Measurements from ENCODE around the gene PPY.
"Not testable (repeated sequence)": the region's sequence is repeated elsewhere in the genome, so short reads cannot be mapped to it uniquely, and the experiment has no call there.

The PPY gene

DNA sequence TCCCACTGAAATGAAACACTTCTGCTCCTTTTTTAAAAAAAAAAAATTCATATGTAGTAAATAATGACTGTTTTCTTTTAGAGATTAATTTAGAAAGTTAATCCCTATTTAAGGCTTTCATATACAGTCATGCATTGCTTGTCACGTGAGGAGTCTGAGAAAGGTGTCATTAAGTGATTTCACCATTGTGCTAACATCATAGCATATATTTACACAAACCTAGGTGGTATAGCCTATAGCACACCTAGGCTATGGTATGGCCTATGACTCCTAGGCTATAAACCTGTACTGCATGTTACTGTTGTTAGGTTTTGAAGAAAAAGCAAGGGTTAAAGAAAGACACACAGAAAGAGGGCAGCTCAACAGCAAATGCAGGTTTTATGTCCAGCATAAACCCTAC, 13.7 kb downstream of the PPY start:
- FAIRE-seq = no peak

DNA sequence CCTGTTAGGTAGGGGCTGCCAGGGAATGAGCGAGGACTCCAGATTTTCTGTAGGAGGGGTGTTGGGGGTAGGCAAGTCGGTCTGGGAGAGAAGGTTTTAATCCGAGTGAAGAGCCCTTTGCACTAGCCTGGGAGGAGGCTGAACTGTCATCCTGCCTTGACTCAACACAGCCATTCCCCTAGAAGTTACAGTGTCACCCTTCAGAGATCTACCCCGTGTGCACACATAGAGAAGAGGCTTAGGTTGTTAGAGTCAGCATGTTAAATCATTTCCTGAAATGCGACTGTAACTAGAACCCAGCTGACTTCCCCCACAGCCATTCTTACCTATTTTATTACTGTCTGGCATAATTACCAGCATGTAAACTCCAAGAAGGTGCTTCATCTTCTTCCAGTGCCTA, 14.3 kb downstream of the PPY start:
- not testable (repeated sequence) for FAIRE-seq

DNA sequence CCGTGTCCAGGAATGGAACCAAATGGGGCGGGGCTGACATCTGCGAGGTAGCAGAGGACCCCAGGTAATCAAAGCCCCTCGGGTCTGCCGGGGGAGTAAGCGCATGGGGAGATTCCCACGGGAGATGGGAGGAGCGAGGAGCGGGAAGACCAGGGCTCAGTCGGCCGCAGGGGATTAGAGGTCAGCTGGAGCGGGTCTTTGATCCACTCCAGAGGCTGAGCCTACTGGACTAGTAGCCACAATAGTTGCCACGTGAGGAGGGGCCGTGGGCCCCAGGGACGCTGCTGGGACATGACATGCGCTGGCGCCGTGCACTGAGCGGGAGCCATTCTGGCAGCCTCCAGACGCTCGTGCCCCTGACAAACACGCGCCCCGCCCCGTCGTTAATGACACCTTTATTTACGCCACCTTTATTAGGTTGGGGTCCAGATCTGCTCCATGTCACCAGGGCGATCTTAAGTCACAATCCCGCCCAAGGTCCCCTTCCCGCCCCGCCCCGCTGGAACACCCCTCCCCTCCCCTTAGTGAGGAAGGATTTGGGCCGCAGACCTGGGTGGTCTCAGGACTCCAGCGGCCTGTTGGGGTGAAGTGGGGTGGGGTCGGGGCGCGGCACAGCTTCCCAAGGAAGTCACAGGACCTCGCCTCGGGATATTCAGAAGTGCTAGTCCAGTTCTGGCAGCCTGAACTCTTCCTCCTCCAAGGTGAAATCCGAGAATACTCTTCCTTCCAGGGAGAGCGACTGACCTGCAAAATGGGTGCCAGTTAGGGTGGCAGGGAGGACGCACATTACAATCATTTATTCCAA, 15.0 kb downstream of the PPY start:
- FAIRE-seq = no peak

DNA sequence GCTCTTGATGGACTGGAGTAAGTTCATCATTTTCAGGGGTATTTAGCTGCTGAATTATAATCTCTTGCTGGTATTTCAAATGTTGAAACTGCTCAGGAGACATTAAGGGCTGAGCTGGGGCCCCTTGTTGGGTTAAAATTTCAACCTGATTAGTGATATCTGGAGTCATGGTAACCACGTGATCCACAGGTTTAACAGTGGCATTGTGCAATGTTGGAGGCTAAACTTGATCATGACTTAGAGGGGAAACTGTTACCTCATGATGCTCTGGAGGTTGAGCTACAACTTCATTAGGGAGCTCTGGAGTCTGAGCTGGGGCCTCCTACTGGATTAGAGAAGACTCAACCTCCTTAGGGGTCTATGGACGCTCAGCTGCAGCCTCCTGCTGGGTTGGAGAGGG, 17.7 kb downstream of the PPY start:
- FAIRE-seq = no peak

DNA sequence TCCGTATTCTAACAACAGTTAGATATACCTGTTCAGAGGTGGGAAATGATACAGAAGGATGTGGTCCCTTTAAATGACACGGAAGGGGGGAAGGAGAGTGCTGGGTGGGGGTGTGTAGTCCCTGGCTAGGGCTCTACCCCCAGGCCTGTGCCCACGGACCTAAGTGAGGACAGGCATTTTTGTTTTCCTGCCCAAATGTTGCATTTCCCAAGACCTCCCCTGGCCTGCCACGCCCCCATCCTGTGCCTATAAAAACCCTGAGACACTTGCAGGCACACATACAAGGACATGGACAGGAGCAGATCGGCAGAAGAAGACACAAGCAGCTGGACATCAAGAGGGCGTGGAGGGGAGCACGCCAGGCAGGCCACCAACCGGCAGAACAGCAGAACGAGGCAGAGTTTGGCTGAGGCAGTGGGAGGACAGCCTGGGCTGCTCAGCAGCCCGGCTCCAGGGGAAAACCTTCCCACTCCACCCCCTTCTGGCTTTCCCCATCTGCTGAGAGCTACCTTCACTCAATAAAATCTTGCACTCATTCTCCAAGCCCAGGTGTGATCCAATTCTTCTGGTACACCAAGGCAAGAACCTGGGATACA, 21.7 kb downstream of the PPY start:
- no peak for FAIRE-seq

DNA sequence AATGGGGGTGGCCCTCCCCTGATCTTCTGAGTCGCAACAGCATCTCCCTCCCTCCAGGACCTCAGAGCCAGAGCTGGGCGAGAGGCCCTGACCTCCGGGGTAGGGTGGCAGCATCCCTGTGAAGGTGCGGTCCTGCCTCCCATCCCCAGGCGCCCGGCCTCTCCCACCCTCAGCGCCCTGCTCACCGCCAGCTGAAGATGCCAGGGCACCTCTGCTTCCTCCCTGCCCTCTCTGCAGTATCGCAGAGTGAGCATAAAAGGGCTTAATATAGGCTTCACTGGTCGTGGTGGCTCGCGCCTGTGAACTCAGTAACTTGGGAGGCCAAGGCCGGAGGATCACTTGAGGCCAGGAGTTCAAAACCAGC, 24.3 kb downstream of the PPY start:
- no peak for FAIRE-seq

DNA sequence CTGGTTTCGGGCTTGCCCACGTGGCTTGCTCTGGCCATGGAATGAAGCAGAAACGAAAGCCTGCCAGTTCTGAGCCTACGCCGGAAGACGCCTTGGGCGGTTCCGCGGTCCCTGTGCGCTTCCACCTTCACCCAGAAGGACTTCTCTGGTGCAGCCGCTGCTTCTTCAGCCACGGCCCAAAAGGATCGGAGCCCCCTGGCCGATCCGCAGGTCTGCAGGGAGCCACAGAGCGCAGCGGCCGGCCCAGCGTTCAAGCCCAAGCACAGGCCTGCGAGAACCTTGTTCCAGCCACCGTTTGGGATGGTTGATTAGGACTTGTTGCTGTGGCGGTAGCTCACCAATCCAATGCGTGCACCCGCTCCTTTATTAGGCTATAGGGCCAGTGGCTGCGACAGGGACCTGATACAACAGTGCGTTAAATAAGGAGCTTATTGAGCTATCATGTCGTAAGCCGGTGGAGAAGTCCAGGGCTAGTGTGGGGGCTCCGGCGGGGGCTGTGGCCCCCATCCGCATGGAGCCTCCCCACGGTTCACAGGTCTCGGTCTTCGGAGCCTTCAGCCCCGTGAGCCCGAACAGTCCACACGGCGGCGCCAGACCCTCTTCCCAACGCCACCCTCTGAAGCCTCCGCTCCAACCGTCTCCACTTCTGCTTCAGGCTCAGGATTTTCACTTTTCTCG, 24.8 kb downstream of the PPY start:
- no peak for FAIRE-seq

DNA sequence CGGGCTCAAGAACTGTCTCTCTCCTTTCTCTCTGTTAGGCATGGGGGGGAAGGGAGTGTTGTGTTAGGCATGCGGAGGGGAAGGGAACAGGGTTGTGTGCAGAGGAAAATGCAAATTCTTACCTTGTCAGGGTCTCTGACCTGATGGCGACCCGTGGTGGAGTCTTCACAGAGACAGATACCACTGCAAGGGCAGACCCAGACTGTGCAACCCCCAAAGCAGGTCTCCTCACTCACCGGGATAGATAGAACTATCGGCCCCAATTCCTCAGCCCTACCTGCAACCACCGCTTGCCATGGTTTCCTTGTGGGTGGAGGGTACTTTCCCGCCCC, 25.3 kb downstream of the PPY start:
- FAIRE-seq = no peak

DNA sequence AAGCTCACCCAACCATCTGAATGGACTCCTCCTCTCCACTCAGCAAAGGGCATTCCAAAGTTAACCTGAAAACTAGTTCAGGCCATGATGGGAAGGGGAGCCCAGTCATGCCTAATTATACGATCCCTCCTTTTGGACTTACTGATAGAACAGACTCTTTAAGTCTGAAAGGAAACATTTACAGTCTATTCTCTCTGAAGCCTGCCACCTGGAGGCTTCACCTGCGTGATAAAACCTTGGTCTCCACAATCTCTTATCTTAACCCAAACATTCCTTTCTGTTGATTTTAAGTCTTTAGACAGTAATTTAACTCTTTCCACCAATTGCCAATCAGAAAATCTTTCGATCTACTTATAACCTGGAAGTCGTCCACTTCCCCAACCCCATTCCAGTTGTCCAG, 25.9 kb downstream of the PPY start:
- FAIRE-seq = no peak

DNA sequence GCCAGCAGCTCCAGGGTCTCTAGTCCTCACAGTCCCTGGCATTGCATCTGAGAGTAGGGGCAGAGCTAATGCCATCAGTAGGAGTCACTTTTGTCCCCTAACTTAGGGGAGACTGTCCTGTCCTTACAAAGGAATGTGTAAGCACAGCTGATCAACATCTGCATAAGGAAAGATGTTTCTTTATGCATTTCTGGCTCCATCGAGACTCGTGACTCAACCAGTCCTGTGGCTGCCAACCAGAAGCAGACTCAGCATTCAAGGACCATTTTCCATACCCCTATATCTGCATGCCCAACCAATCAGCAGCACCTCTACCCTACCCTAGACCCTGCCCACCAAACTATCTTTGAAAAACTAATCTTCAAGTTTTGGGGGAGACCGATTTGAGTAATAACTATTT, 26.7 kb downstream of the PPY start:
- no peak for FAIRE-seq

DNA sequence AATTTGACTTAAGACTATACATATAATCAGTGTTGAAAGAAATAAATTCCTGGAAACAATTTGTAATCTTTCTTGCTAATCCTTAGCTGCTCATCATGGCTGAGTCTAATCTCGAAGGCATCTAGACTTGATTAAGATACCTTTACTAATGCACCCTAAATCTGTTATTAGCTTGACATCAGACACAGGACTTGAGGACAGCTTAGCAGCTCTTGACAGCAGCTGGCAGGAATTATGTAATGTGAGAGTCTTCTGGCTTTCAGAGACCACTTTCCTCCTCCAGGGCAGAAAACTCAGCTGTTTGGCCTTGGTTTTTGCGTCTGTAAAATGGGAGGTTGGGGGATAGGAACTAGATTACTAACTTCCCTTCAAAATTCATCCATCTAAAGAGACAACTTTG, 27.8 kb downstream of the PPY start:
- no peak for FAIRE-seq

DNA sequence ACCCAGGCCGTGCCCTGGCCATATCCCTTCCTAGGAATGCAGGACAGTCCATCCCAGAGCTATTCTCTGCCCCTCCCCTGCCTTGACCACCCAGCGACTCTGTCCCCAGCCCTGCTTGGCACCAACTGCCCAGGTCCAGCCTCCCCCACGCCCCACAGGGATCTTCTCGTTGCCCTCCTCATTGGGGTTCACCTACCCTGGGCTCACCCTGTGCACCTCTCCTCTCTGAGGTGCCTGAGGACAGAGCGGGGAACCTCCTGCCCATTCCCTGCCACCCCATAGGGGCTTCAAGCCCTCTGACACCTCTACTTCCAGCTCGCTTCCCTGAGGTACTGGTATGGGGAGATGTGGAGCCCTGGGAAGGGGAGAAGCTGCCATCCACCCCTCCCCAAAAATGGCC, 28.7 kb downstream of the PPY start:
- FAIRE-seq = no peak

DNA sequence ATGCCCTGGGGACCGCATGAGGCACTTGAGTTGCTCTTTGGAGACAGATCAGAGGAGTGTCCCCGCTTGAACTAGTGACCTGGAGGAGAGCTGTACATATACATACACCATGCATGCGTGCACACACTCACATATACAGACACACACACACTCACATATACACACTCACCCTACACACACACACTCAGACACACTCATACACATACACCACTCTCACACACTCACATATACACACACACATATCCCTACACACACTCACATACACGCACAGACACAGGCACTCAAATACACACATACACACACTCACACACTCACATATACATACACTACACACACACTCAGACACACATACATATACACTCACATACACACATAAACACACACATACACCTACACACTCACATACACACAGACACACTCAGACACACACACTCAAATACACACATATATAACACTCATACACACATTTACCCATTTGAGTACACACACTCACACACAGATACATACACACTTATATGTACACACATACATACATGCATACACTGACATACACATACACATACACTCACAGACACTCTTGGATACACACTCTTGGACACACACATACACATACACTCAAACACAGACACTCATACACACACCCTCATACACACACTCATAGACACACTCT, 29.5 kb downstream of the PPY start:
- no peak for FAIRE-seq

DNA sequence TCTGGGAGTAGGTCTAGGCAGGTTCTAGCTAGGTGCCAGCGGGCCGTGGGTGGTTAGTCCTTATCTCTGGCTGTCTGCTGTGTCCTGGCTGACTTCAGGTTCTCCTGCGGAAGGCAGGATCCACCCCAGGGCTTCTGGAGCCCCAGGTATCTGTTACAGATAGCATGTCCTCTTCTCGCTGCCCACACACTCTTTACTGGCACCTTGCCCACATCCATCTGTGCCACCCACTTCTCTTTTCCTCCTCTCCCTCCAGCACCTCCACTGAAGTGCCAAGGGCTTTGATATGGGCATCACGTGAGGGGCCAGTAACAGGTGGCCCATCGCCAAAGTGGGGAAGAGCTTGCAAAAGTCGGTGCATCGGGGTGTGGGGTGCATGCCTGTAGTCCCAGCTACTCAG, 30.4 kb downstream of the PPY start:
- FAIRE-seq = no peak

DNA sequence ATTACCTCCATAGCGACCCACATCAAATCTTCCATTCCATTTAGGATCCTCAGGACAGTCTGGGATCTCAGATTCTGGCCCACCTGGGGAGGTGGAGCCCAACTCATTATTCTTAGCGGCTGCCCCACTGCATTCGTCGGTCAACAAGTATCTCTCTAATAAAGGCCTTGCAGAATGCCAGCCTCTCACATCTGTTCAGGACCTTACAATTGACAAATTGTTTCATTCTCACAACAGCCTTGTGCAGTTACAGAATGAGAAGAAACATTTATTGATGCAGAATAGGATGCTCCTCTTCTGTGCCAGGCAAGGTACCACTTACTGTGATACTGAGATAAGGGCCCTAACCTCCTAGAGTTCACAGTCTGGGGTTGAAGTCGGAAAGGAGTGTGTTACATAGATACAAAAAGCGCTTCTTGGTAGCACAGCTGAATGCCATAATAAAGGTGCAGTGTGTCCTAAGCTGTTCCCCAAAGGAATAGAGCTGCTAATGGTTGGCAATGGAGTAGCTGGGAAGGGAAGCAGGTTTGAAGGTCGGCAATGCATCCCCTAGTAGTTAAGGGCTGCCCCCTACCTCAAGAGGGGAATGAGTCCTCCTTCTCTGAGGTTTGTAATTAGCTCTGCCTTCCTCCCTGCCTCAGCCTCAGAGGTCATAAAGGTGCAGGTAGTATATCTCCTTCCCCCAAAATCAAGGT, 32.6 kb downstream of the PPY start:
- FAIRE-seq = no peak

DNA sequence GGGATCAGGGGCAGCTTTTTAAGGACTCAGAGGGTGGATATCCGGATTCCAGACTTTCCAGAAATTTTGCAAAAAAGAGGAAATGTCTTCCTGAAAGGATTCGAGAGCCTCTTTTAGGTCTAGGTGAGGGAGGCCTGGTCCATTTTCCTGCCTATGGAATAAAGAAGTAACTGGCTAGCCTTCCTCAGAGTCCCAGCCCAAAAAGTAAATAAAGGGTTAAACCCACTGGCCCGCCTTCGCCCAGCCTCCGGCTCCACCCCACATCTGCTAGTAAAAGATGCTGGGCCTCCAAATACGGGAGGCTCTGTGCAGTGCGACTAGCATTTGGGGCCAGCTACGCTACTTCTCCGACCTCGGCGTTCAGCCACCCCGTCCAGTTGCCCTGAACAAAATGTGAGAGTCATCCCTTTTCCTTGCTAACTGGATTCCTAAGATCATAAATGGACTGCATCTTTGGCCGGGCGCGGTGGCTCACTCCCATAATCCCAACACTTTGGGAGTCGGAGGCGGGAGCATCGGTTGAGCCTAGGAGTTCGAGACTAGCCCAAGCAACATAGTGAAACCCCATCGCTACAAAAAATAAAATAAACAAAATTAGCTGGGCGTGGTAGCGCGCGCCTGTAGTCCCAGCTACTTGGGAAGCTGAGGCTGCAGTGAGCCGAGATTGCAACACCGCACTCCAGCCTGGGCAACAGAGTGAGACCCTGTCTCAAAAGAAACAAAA, 34.1 kb downstream of the PPY start:
- FAIRE-seq = no peak

DNA sequence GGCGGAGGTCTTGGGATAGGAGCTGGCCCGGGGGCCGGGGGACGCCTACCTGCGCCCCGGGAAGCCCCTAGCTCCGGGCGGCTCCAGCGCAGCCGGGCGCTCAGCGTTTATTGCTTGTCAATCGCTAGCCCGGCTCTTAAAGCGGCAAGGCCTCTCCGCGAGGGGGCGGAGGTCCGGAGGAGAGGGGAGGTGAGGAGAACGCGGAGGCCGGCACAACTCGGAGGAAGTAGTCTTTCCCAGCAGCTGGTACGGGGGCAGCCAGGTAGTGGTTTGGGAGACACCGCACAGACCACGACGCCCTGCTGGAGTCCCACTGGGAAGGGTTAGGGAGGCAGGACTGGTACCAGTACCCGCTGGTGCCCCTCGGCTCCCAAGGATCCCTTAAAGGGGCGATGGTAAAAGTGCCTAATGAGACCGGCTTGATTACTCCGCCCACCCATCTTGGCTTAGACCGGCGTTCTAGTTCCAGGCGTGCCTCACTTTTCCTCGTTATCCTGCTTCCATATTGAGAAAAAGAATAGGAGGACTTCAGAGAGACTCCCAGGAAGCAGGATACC, 34.8 kb downstream of the PPY start, which contains the start of gene MPP2:
Gene MPP2, minus strand, starts transcription at position 112 of the 557 bp plus-strand sequence. CDS start 3,076 bp downstream, outside the sequence.
- FAIRE-seq = no peak

DNA sequence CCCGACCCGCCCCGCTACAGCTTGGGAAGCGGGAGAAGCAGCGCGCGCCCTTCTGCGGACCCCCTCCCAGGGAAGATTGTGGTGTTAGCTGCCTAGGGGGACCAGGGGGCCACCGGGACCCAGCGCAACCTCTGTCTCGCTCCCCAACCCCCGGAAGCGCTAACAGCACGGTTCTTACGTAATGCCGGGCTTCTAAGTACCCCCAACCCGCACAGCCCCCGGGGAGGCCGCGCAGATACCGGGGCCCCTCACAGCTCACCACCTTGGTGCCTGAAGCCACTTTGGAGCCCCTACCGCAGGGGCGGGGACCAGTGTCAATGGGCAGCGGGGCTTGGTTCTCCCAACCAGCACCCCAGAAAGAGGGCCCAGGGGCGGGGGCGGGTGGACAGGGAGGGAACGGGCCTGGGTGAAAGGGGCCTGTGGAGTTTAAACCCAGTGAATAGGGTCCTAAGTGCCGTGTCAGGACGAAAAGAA, 35.3 kb downstream of the PPY start:
- FAIRE-seq = no peak

DNA sequence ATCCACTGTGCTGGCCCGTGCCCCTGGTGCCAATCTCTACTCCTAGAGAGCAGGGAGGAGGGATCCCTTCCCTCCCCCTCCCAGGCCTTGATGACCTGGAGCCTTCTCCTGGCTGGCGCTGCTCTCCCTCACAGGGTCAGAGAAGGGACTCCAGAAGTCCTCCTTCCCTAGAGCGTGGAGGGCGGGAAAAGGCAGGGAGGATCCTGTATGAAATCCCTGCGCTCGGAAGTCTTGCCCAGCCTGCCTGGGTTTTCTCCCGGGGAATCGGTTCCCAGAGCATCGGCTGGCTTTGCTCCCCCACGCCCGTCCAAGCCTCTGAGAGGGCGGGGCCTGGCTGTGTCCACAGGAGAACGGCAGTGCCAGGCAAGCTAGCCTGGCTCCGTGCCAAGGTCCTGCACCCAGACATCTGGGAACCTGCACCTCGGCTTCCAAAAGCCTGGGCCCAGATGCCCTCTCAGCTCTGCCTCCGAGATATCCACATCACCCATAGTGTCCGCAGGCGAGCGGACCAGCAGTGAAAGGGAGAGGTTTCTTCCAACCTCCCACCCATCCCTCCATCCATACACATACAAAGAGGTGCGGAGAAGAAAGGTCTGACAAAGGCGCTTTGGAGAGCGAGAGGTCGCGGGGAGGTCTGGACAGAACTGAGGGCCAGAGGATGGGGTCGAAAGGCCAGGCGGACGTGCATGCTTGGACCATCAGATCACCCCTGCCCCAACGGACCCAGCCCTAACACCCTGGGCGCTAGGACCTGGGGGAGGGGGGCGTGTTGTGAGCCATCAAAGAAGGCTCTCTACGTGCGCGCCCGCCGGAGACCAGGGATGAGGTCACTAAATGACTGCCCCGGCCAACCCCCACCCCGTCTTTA, 36.1 kb downstream of the PPY start:
- FAIRE-seq = no peak

DNA sequence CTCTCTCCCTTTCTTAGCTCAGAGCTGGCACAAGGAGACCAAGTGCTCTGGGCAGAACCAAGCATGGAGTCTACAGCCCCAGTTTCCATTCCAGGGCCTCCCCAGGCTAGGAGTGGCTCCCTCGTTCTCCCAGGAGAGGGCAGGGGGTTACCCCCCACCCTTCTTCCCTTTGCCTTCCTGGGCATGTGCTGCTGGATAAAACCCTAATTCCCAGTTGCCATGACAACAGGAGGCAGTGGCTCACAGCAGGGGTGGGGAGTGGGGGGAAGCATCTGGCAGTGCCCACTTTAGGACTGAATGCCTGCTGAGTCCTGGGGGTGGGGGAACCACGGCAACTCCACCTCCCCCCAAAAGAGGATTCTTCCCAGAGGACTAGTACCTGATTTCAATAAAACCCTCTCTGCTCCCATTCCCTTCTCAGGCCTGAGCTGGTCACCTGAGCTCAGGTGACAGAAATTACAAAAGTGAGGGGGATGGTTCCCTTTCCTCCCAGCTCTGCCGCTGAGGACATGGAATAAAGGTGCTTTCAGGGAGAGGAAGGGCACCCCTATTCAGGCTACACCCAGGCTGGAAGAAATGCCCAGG, 36.8 kb downstream of the PPY start:
- no peak for FAIRE-seq

Measured in endometrium (tissue), 2 donors.